ENCODE results near the gene ASF1A. TPM values are rescaled to one million over a fixed set of nuclear protein-coding genes. Genes with fewer than 3 reads are reported as not detected.
A peak's percentile ranks its signal among the peaks of the same experiment; 100 is the strongest.
"Not testable (repeated sequence)": the region's sequence is repeated elsewhere in the genome, so short reads cannot be mapped to it uniquely, and the experiment has no call there.

ASF1A gene
- total and polyA plus RNA-seq, 11 donors, result 9.8 to 28.9 (median 22.1) TPM

DNA sequence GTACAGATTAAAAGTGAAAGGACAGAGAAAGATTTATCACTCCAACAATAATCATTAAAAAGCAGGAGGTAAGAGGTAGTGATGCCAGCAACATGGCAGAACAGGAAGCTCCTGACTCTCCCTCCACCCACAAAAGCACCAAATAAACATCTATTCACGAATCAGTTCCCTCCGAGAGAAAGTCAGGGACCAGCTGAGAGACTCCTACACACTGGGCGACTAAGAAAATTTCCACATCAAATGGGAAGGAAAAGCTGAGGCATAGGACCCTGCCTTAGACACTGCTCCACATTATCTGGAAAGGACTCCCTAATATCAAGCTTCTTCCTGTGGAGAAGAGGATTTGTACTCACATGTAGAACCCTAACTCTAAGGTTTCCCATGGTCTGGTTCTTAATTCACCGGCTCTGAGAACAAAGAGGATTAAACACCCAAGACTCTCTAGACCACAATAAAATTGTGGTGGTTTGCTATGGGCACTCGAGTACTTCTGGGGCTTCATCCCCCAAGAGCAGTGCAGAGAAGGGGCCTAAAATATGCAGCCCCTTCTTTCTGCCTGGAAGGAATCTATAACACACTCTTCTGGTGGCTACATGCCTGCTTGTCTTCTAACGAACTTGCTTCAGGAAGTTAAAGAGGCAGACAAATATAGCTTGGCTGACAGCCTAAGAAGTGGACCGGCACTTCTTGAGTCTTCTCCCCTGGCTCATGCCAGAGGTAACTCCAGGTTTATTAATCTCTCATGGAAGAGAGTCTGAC lies 29.4 kb upstream of the ASF1A start:
- Histone ChIP-seq H3K4me1 (peaks cover 0 to 25% (median 12%) of the 10 kb centered on the region in 12 donors), H3K9me3 (peaks cover 0 to 35% (median 0%) of the 10 kb centered on the region in 12 donors), H3K36me3 (peaks cover 0 to 2% (median 0%) of the 10 kb centered on the region in 9 donors), H3K4me3 (no peak overlapping the region), H3K27ac (peak overlapping the region in 1 of 12 donors; percentile 5), H3K27me3 (no peaks in the 10 kb centered on the region)
- no peak for DNase-seq
- intact Hi-C loops (cut with DNase I), result no loop called here
- WGBS, 4 donors, result 46 to 52% (median 50%) methylated on average over 6 to 7 of the region's 7 CpGs
- no peak for TF ChIP-seq POLR2A (IDR thresholded peaks at IDR 0.05)
- TF ChIP-seq, protein P1, sequence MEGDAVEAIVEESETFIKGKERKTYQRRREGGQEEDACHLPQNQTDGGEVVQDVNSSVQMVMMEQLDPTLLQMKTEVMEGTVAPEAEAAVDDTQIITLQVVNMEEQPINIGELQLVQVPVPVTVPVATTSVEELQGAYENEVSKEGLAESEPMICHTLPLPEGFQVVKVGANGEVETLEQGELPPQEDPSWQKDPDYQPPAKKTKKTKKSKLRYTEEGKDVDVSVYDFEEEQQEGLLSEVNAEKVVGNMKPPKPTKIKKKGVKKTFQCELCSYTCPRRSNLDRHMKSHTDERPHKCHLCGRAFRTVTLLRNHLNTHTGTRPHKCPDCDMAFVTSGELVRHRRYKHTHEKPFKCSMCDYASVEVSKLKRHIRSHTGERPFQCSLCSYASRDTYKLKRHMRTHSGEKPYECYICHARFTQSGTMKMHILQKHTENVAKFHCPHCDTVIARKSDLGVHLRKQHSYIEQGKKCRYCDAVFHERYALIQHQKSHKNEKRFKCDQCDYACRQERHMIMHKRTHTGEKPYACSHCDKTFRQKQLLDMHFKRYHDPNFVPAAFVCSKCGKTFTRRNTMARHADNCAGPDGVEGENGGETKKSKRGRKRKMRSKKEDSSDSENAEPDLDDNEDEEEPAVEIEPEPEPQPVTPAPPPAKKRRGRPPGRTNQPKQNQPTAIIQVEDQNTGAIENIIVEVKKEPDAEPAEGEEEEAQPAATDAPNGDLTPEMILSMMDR (IDR thresholded peaks at IDR 0.05), result no peak
- ATAC-seq, result peak in 2 of 4 donors; percentile 34 to 44

DNA sequence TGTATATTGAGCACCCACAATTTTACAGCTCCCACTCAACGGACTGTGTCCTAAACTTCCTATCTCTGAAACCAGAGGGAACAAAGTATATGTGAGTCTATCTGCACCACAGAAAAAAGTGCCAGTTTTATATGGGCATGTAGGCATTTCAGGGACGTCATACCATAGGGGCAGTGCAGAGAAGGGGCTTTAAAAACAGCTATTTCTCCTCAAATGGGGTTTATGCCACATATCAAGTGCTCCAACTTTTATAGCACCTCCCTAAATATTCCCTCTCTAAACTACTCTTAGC lies 28.9 kb upstream of the ASF1A start:
- no peak for ATAC-seq
- intact Hi-C loops (cut with DNase I), result no loop called here
- peaks cover 0 to 2% (median 0%) of the 10 kb centered on the region in 9 donors for H3K36me3 ChIP-seq
- DNase-seq, result no peak
- 41 to 64% (median 54%) methylated on average over 2 of the region's 2 CpGs for WGBS, 4 donors
- H3K27ac ChIP-seq, result no peak overlapping the region
- H3K4me3 ChIP-seq, result no peak overlapping the region
- TF ChIP-seq, protein P1 (IDR thresholded peaks at IDR 0.05), result no peak
- no peak for TF ChIP-seq POLR2A (IDR thresholded peaks at IDR 0.05)
- H3K9me3 ChIP-seq, result peaks cover 0 to 35% (median 0%) of the 10 kb centered on the region in 12 donors
- peaks cover 0 to 26% (median 12%) of the 10 kb centered on the region in 12 donors for H3K4me1 ChIP-seq
- no peaks in the 10 kb centered on the region for H3K27me3 ChIP-seq

GRCh38 chr6:118867181-118867580 lies 26.8 kb upstream of the ASF1A start:
- Histone ChIP-seq H3K9me3 (peaks cover 0 to 27% (median 0%) of the 10 kb centered on the region in 12 donors), H3K27me3 (no peaks in the 10 kb centered on the region), H3K36me3 (no peaks in the 10 kb centered on the region), H3K4me1 (peaks cover 0 to 34% (median 10%) of the 10 kb centered on the region in 12 donors), H3K4me3 (no peak overlapping the region), H3K27ac (no peak overlapping the region)
- DNase-seq, result no peak
- whole genome bisulfite sequencing, 4 donors, result 93 to 97% (median 97%) methylated on average over 4 of the region's 4 CpGs
- TF ChIP-seq POLR2A (IDR thresholded peaks at IDR 0.05), result no peak
- TF ChIP-seq, protein P1 (IDR thresholded peaks at IDR 0.05), result no peak
- no peak for ATAC-seq
- intact Hi-C loops (cut with DNase I), result no loop called here

DNA sequence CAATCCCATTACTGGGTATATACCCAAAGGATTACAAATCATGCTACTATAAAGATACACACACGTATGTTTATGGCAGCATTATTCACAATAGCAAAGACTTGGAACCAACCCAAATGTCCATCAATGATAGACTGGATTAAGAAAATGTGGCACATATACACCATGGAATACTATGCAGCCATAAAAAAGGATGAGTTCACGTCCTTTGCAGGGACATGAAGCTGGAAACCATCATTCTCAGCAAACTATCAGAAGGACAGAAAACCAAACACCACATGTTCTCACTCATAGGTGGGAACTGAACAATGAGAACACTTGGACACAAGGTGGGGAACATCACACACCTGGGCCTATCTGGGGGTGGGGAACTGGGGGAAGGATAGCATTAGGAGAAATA lies 25.1 kb upstream of the ASF1A start:
- 88 to 97% (median 96%) methylated on average over 2 of the region's 2 CpGs for WGBS, 4 donors
- intact Hi-C loops (cut with DNase I); H3K27ac ChIP-seq; H3K27me3 ChIP-seq; H3K4me3 ChIP-seq; ATAC-seq; DNase-seq; H3K36me3 ChIP-seq: not testable (repeated sequence)
- Histone ChIP-seq H3K4me1 (peaks cover 0 to 25% (median 10%) of the 10 kb centered on the region in 12 donors), H3K9me3 (peaks cover 0 to 27% (median 0%) of the 10 kb centered on the region in 12 donors)

Measured in heart left ventricle (tissue), 16 donors.